ENCODE measurements around the gene DCTD. TPM values are rescaled to one million over a fixed set of nuclear protein-coding genes. Genes with fewer than 3 reads are reported as not detected.
"Not testable (repeated sequence)": the region's sequence is repeated elsewhere in the genome, so short reads cannot be mapped to it uniquely, and the experiment has no call there.

The DCTD gene
- total RNA-seq, 1 experiment from 2014 or later = 137 TPM

DNA sequence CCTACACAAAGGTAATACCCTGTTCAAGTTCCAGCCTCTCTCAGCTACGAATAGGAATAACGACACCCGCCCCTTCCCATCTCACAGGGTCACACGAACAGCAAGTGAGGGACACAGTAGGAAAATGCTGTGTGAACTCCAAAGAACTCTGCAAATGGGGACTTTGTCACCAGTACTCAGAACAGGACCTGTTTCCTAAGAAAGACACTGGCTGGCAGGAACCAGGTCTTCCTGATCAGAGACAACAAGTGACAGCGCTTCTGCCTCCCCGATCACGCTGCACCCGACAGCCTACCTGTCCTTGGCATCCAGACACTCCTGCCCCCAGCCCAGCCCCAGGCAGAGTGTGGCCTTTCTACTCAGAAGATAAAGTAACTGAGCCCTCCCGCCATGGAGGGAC, 14.2 kb downstream of the DCTD start:
- Histone ChIP-seq H3K4me3 (no peak overlapping the region), H3K27me3 (no peaks in the 10 kb centered on the region), H3K36me3 (peaks cover 19% of the 10 kb centered on the region), H3K9me3 (no peaks in the 10 kb centered on the region)
- no peak for DNase-seq

- Histone ChIP-seq H3K36me3 (peaks cover 15% of the 10 kb centered on the region), H3K27me3 (no peaks in the 10 kb centered on the region), H3K4me3 (no peak overlapping the region)
These were observed 15.8 kb downstream of the DCTD start for GRCh38 chr4:182901337-182901736.

DNA sequence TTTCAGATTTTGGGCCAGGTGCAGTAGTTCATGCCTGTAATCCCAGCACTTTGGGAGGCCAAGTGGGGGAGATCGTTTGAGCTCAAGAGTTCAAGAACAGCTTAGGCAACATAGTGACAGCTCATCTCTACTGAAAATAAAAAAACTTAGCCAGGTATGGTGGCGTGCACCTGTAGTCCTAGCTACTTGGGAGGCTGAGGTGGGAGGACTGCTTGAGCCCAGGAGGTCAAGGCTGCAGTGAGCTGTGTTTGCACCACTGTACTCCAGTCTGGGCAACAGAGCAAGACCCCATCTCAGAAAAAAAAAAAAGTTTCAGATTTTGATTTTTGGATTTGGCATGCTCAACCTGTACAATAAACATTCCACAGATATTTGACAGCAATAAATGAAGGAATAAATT, 17.2 kb downstream of the DCTD start:
- peaks cover 15% of the 10 kb centered on the region for H3K36me3 ChIP-seq
- not testable (repeated sequence) for H3K9me3 ChIP-seq, H3K4me3 ChIP-seq, H3K27me3 ChIP-seq, DNase-seq

More at GRCh38 chr4:182901337-182901736, 15.8 kb downstream of the DCTD start:
- no peak for DNase-seq
- no peaks in the 10 kb centered on the region for H3K9me3 ChIP-seq

- no peak for DNase-seq
- H3K27me3 ChIP-seq = no peaks in the 10 kb centered on the region
- H3K9me3 ChIP-seq = no peaks in the 10 kb centered on the region
- no peak overlapping the region for H3K4me3 ChIP-seq
- peaks cover 18% of the 10 kb centered on the region for H3K36me3 ChIP-seq
These were observed 18.7 kb downstream of the DCTD start for GRCh38 chr4:182898479-182898799.

- Histone ChIP-seq H3K4me3 (no peak overlapping the region), H3K27me3 (no peaks in the 10 kb centered on the region), H3K36me3 (peaks cover 17% of the 10 kb centered on the region), H3K9me3 (no peaks in the 10 kb centered on the region)
- no peak for DNase-seq
These were observed 19.3 kb downstream of the DCTD start for GRCh38 chr4:182897601-182898478.

DNA sequence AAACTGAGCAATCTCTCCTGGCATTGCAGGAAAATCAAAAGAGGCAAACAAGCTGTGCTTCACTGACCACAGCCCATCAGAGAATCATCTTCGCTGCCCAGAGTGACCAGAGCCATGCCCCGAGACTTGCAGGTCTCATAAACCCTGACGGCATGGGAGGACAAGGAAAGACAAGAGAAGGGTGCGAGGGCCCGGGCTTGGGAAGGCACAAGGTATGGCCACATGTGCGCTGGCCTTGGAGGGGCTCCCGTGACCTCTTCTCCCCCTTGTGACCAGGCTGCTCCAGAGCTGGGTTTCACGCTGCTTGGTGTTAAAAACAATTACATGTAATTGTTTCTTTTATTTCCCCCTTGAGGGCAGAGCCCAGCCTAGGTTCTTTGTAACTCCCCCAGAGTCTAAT, 20.8 kb downstream of the DCTD start:
- H3K36me3 ChIP-seq = peaks cover 15% of the 10 kb centered on the region
- no peaks in the 10 kb centered on the region for H3K9me3 ChIP-seq
- no peak overlapping the region for H3K4me3 ChIP-seq
- no peak for DNase-seq
- no peaks in the 10 kb centered on the region for H3K27me3 ChIP-seq

DNA sequence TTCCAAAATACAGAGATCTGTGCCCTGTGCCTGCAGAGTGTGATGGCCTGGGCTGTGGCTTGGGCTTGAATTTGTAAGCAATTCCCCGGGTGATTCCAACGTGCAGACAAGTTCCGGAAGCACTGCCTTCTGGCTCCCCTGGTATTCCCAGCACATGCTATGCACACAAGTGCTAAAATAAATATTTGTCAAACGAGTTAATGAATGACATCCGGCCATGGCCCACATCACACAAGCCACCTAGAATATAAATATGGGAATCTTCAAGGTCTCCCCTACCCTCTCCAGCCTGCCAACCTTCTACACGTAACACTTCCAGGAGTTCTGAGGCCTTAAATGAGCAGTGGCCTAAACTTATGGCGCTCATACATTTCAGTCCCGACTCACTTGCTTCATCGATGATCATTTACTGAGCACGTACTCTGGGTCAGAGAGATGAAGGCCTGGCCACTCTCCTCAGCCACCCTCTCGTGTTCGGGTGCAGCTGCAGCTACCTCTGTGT, 21.3 kb downstream of the DCTD start:
- Histone ChIP-seq H3K36me3 (peaks cover 11% of the 10 kb centered on the region), H3K27me3 (no peaks in the 10 kb centered on the region), H3K9me3 (no peaks in the 10 kb centered on the region), H3K4me3 (no peak overlapping the region)
- no peak for DNase-seq

DNA sequence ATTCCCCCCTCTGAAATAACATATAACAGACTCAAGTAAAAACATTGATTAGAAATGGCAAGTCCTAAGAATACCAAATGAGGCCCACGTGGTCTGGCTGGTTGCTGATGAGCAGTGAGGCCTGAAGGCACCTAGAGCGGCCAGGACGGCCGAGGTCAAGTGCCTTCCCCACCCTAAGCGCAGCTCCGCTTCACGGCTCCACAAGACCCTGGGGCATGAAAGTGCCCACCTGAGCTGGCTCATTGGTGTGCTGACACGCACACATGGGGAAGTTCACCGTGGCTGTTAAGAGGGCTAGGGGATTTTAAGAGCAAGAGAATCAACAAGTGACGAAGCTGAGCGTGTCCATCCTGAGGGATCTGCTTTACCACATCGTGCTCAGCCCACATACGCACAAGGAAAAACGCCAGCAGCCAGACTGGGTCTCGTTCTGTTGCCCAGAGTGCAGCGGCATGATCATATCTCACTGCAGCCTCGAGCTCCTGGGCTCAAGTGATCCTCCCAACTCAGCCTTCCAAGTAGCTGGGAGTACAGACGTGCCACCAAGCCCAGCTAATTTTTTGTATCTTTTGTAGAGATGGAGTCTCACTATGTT, 22.4 kb downstream of the DCTD start:
- no peak for DNase-seq
- Histone ChIP-seq H3K27me3 (no peaks in the 10 kb centered on the region), H3K9me3 (no peaks in the 10 kb centered on the region), H3K4me3 (no peak overlapping the region), H3K36me3 (peaks cover 14% of the 10 kb centered on the region)

GRCh38 chr4:182893474-182894080, 23.6 kb downstream of the DCTD start:
- no peaks in the 10 kb centered on the region for H3K27me3 ChIP-seq
- DNase-seq = no peak
- H3K4me3 ChIP-seq = no peak overlapping the region
- no peaks in the 10 kb centered on the region for H3K9me3 ChIP-seq
- H3K36me3 ChIP-seq = peaks cover 18% of the 10 kb centered on the region

DNA sequence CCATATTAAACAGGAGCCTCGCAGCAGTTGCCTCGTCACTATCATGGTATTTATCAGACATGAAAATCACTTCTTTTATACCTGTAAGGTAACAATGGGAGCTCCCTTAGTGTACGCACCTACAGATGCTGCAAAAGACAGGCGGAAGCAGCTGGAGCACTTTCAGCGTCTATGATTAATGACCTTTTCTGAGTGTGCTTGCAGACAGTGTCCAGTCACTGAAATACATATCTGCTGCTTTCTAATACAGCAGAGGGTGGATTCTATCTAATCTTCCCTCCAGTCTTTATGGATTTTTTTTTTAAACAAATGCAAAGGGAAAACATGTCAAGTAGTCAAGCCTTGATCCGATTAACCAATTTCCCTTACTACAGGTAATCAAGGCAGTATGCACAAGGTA, 24.1 kb downstream of the DCTD start:
- peaks cover 18% of the 10 kb centered on the region for H3K36me3 ChIP-seq
- no peaks in the 10 kb centered on the region for H3K9me3 ChIP-seq
- no peak overlapping the region for H3K4me3 ChIP-seq
- H3K27me3 ChIP-seq = no peaks in the 10 kb centered on the region
- DNase-seq = no peak

DNA sequence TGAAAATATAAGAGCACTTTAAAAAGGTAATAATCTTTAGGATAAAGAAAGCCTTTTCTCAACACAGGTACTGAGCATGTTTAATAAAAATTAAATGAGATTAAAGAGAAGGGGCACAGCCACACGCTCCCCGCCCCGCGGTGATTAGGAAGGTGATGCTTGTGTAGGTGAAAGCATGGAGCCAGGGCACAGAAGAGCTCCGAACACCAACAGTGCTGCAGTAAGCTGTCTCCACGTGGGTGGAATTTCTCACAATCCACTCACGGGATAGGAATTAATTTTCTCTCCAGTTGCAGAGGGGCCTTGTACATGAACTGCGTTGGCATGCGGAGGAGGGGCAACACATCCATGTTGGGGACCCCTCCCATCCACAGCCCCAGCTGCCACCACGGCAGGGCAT, 27.0 kb downstream of the DCTD start:
- Histone ChIP-seq H3K36me3 (peaks cover 30% of the 10 kb centered on the region), H3K27me3 (no peaks in the 10 kb centered on the region), H3K4me3 (no peak overlapping the region), H3K9me3 (no peaks in the 10 kb centered on the region)
- DNase-seq = no peak

GRCh38 chr4:182888891-182889290, 28.3 kb downstream of the DCTD start:
- no peak for DNase-seq
- Histone ChIP-seq H3K4me3 (no peak overlapping the region), H3K27me3 (no peaks in the 10 kb centered on the region), H3K9me3 (no peaks in the 10 kb centered on the region), H3K36me3 (peaks cover 33% of the 10 kb centered on the region)

- H3K4me3 ChIP-seq = no peak overlapping the region
- DNase-seq = no peak
- no peaks in the 10 kb centered on the region for H3K9me3 ChIP-seq
- H3K27me3 ChIP-seq = no peaks in the 10 kb centered on the region
- H3K36me3 ChIP-seq = peaks cover 34% of the 10 kb centered on the region
These were observed 30.4 kb downstream of the DCTD start for GRCh38 chr4:182886768-182887167.

DNA sequence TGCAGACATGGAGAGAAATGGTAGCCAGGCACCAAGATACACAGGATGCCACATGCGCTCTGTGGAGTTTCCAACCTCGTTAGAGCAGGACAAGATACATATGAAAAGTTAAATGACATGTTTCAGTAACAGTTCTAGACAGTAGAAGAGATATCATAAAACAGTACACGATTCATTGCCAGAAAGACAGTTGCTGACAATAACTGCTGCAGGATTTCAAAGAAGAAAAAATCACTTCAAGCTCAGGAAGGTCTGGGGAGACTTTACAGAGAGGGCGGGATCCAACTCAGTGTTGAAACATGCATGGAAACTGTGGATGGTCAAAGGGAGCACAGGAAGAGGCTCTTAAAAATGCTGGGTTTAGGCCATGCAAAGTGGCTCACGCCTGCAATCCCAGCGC, 31.0 kb downstream of the DCTD start:
- no peaks in the 10 kb centered on the region for H3K27me3 ChIP-seq
- no peaks in the 10 kb centered on the region for H3K9me3 ChIP-seq
- H3K36me3 ChIP-seq = peaks cover 34% of the 10 kb centered on the region
- H3K4me3 ChIP-seq = no peak overlapping the region
- no peak for DNase-seq

DNA sequence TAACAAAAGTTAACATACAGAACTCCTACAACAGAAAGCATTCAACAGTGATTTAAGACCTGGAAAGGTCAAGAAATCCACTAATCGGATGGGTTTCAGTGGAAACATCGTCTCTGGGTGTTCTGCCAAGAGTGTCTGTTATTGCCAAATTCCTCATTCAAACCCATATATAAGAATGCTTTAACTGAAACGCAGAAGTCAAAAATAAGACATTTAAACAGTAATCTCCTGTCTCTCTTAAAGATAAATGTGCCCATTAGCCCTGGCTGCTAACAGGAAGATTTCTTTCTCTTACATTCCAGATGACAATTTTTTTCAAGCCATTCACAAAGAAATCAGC, 31.5 kb downstream of the DCTD start:
- H3K4me3 ChIP-seq = no peak overlapping the region
- no peaks in the 10 kb centered on the region for H3K9me3 ChIP-seq
- no peak for DNase-seq
- no peaks in the 10 kb centered on the region for H3K27me3 ChIP-seq
- peaks cover 34% of the 10 kb centered on the region for H3K36me3 ChIP-seq

DNA sequence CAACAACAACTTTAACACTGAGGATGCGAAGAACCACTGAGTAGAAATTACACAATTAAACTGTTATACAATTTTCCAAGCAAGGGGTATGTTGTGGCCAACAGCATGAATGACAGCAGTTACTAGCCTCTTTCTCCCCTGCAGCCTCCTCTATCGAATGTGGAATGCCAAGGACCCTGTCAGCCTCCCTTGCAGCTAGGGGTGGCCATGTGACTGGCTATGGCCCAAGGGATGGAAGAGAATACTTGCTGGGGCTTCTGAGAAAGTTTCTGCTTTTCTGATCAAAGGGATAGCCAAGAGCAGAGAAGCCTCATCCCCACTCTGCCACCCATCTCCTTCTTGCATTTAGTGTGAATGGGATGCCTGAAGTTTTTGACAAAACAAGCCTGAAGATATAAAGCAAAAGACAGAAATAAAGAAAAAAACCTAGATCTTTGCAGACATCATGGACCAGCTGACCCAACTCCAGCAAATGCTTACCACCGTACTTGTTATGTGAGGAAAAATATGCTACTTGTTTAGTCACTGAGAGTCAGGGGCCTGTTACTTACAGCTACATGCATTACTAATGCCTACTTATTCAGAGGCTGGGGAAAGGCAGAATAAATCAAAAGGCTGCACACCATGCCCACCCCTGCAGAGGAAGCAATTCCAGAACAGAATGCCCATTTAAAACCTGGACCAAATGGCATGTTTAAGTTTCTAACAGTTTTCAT, 32.0 kb downstream of the DCTD start:
- no peak overlapping the region for H3K4me3 ChIP-seq
- H3K9me3 ChIP-seq = no peaks in the 10 kb centered on the region
- H3K36me3 ChIP-seq = peaks cover 31% of the 10 kb centered on the region
- DNase-seq = no peak
- no peaks in the 10 kb centered on the region for H3K27me3 ChIP-seq

DNA sequence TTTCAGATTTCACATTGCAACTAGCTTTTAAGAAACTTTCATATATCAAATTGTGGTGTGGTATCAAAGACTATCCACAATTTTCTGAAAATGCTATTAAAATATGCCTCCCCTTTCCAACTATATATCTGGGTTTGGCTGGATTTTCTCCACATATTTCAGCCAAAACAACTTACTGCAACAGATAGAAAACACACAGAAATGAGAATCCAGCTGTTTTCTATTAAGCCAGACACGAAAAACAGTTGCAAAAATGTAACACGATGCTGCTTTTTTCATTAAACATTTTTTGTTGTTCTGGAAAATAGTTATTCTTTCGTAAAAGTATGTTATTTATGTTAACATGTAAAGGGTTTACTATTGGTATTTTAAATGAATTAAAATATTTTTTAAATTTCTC, 33.1 kb downstream of the DCTD start:
- no peak for DNase-seq
- Histone ChIP-seq H3K9me3 (no peaks in the 10 kb centered on the region), H3K4me3 (no peak overlapping the region), H3K27me3 (no peaks in the 10 kb centered on the region), H3K36me3 (peaks cover 24% of the 10 kb centered on the region)
